ENCODE data around the gene GDAP1L1.

Gene GDAP1L1

GRCh38 chr20:44302026-44302669, 55.0 kb downstream of the GDAP1L1 start:
- TF ChIP-seq CTCF (IDR thresholded peaks at IDR 0.05; ENCODE audit: insufficient read depth, missing control alignments): no peak
- FAIRE-seq: no peak
- no peak for DNase-seq (ENCODE audit: insufficient read length, low spot score)

DNA sequence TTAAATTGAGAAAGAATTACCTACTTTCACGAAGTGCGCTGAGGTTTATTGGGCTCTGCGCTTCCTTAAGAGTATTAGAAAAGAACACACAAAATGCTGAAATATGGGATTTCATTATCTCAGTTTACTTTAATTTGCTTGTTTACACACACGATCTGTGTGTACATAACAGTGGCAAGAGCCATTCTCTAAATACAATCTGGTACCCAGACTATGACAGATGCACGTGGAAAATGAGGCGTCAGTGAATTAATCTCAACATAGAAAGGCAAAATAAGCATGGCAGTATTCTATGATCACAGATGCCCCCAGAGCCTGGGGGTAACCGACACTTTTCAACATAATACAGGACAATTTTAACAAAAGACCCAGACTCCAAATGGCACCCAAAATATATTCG, 55.6 kb downstream of the GDAP1L1 start:
- DNase-seq (ENCODE audit: insufficient read length, low spot score) (no peak), FAIRE-seq (no peak)
- no peak for TF ChIP-seq CTCF (IDR thresholded peaks at IDR 0.05; ENCODE audit: insufficient read depth, missing control alignments)

DNA sequence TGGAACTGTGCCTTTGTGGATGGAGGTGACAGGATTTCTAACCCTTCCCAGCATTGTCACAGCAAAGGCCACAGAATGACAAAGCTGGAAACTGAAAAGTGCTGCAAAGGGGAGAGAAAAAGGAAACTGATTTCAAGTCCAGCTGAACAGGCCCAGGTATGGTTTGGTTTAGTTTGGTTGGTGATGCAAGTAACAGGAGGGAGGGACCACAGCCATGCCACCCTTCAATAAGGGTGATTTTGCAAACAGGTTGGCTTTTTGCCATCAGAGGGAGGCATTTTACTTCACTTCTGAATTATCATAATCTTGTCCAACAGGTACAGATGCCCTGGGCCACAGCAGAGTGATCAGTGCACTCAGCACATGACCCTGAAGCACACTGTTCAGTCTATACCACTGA, 57.3 kb downstream of the GDAP1L1 start:
- no peak for TF ChIP-seq CTCF (IDR thresholded peaks at IDR 0.05; ENCODE audit: insufficient read depth, missing control alignments)
- no peak for DNase-seq (ENCODE audit: insufficient read length, low spot score)
- no peak for FAIRE-seq

DNA sequence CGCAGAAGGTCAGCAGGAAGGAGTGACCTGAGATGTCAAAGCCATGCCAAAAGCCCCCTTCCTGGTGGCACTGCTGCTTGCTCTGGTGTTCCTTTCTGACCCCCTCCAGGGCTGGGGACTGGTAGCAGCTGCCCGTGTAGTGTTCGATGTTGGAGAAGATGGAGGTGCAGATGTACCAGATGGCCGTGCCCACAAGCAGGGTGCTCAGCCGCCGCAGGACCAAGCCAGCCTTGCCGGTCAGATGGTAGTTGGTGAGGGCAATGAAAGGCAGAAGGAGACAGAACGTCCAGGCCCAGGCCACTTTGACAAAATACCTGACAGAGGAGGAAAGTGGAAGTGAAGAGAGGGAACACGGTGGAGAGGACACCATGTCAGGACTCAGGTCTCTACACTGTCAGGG, 59.8 kb downstream of the GDAP1L1 start:
- FAIRE-seq (no peak), DNase-seq (ENCODE audit: insufficient read length, low spot score) (no peak)
- TF ChIP-seq CTCF (IDR thresholded peaks at IDR 0.05; ENCODE audit: insufficient read depth, missing control alignments): no peak

DNA sequence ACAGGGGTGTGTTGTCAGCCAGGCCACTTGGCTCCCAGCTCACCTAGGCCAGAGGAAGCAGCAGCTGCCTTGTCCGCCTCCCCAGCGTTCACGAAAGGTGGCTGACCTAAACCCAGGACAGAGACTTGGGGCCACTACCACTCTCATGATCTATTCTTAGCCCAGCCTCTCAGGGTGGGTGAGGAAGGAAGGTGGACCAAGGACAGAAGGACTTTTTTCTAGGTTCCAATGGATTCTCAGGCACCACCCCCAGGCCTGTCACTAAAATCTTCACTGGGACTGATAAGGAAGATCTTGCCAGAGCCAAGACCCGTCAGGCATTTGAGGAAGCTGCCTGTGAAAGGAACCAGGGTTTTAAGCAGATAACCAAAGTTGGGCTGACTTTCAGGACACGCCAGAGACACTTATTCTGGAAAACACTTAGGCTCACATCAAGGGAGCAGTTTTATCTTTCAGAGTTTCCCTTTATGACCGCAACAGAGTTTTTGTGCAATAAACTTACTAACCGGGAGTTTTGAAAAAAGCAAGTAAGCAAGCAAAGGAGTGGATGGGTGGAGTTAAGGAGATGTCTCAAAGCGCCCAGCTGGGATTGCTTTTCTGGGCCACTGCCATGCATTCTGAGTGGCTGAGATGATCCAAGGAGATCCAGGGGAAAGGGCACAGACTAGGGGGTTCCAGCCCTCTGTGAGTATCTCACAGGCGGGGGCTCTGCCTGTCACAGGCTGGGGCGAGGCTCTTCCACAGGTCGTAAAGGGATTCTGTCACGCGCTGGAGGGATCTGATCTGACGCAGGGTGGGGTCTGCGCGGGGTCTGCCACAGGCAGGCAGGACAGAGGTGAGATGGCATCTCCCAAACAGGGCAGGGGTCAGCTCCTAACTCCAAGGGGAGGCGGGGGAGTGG, 62.9 kb downstream of the GDAP1L1 start:
- no peak for TF ChIP-seq CTCF (IDR thresholded peaks at IDR 0.05; ENCODE audit: insufficient read depth, missing control alignments)
- DNase-seq (ENCODE audit: insufficient read length, low spot score): no peak
- no peak for FAIRE-seq

GRCh38 chr20:44310664-44311639, 63.8 kb downstream of the GDAP1L1 start, which contains the start of gene FITM2:
FITM2 (minus strand) TSS chr20:44311202; CDS start chr20:44311148, 54 bp downstream.
- no peak for FAIRE-seq
- peak; percentile 92 for TF ChIP-seq CTCF (IDR thresholded peaks at IDR 0.05; ENCODE audit: insufficient read depth, missing control alignments)

More at GRCh38 chr20:44310664-44311639, 63.8 kb downstream of the GDAP1L1 start, which contains the start of gene FITM2:
- peak; percentile 98 for DNase-seq (ENCODE audit: insufficient read length, low spot score)
